ENCODE data around the gene FBXO40.

FBXO40 gene

DNA sequence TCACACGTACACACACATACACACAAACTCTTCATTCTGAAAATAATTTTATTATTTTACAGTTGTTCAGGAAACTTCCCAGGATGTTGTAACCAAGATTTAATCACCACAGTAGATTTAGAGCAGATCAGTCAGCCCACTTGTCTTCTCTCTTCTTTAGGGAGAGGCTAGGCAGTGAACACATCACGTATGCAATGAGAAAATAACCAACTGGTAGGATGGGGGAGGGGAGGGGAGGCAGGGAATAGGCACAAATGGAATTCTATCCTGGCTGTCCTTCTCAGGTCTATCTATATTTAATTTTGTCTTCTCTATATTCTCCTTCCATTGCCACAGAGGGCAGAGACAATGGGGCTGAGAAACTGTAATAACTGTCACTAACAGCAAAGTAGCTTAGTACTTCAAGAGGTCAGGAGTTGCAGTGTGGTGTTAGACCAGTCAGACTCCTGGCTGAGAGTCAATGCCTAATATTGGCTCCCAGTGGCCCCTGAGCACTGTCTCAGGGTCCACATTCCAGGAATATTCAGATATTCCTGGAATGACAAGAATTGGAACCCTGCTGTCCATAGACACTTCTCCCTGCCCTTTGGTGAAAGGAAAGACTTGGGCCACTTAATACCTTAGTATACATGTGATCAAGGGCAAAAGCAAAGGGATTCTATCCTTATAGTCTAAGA lies 70.1 kb downstream of the FBXO40 start:
- no peak for DNase-seq (ENCODE audit: low read depth)

DNA sequence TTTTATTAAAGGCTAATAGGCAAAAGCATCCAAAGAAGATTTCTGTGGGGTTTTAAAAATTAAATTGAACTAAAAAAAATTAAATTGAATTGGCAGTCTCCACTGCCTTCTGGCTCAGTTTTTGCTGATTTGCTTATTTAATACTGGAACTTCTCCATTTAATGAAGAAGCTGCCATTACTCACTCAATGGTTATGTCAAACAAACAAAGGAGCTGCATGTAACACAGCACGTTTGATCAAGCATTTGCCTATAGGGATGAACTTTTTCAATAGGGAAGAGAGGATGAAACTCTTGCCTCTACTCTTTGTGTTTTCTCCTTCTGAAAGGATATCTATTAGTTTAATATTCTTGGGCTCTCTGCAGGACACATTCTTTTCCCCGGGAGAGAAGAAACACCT lies 72.3 kb downstream of the FBXO40 start:
- DNase-seq (ENCODE audit: low read depth) = no peak

DNA sequence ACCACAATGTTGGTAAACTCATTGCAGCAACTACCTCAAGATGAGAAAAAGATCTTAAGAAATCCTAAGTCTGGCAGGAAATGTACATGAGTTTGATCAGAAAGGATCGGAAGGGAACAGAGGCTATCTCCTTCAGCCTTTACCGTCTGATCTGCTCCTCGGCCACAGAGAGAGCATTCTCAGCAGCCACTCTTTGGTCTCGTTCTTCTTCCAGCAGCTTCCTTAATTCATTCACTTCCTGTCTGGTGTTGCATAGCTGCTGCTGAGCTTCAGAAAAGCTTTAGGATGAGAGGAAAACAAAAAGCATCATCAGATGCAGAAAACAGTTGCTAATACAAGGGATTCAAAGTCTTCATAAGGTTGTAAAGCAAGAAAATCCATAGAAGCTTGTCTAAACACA lies 74.2 kb downstream of the FBXO40 start:
- DNase-seq (ENCODE audit: low read depth) = no peak

- DNase-seq (ENCODE audit: low read depth) = no peak
These were observed 77.5 kb downstream of the FBXO40 start for GRCh38 chr3:121670676-121671075.

- no peak for DNase-seq (ENCODE audit: low read depth)
These were observed 84.0 kb downstream of the FBXO40 start for GRCh38 chr3:121677141-121677540.
